ENCODE data around the gene PSD2.

GRCh38 chr5:139763930-139764791, 31.4 kb upstream of the PSD2 start:
- TF ChIP-seq CTCF (IDR thresholded peaks at IDR 0.05 in 2 of 3, conservative IDR thresholded peaks at IDR 0.05 in 1 of 3; ENCODE audit: control insufficient read depth in 2 of 3, extremely low read depth in 1 of 3, insufficient read depth in 1 of 3, low read depth in 3 of 3, low read length in 3 of 3) (no peak), EZH2 (IDR thresholded peaks at IDR 0.05; ENCODE audit: borderline replicate concordance, control insufficient read depth, low read depth, low read length) (no peak), EP300 (IDR thresholded peaks at IDR 0.05; ENCODE audit: borderline replicate concordance in 1 of 2, control insufficient read depth in 1 of 2, low read depth in 2 of 2, low read length in 2 of 2) (no peak), ATF3 (IDR thresholded peaks at IDR 0.05; ENCODE audit: borderline replicate concordance, extremely low read depth, low read depth, low read length) (no peak), RFX5 (IDR thresholded peaks at IDR 0.05; ENCODE audit: low read depth, low read length) (no peak), ZBTB33 (IDR thresholded peaks at IDR 0.05) (no peak), POLR2A (IDR thresholded peaks at IDR 0.05; ENCODE audit: low read depth, low read length) (no peak), SREBF2 (IDR thresholded peaks at IDR 0.05; ENCODE audit: low read length) (no peak), RAD21 (IDR thresholded peaks at IDR 0.05; ENCODE audit: insufficient read depth, low read depth, low read length) (no peak), NFYB (IDR thresholded peaks at IDR 0.05; ENCODE audit: insufficient read depth, low read depth, low read length) (no peak), POLR2AphosphoS5 (IDR thresholded peaks at IDR 0.05; ENCODE audit: low read length) (no peak), BRCA1 (IDR thresholded peaks at IDR 0.05; ENCODE audit: low read depth, low read length) (no peak)

Data from GM12878 (cell line).